GM19193 (cell line): ENCODE measurements around the gene RIN3.

Source experiments
- POLR2A ChIP-seq: IDR thresholded peaks from 4 replicates; pipeline ENCODE4 v1.6.1; 2011; ENCODE audit not compliant: insufficient read depth, insufficient read length; ENCODE audit errors: extremely low read depth

The RIN3 gene

DNA sequence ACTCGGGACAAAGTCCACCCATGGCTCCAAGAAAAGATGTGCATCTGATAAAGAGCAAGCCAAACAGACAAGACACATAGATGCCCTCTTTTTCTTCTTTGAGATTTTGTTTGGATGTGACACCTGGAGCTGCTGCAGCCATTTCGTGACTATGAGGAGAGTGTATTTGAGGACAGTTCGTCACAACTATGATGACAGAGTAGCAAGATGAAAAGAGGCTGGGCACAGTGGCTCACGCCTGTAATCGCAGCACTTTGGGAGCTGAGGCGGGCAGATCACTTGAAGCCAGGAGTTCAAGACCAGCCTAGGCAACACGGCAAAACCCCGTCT lies 213.3 kb downstream of the RIN3 start:
- no peak for TF ChIP-seq POLR2A

- no peak for TF ChIP-seq POLR2A
Observed at GRCh38 chr14:92728759-92729364, 215.3 kb downstream of the RIN3 start.

- TF ChIP-seq POLR2A, result no peak
Observed at GRCh38 chr14:92729634-92730358, 216.2 kb downstream of the RIN3 start.

GRCh38 chr14:92731622-92732115 lies 218.1 kb downstream of the RIN3 start:
- TF ChIP-seq POLR2A, result no peak

- TF ChIP-seq POLR2A, result no peak
Observed at GRCh38 chr14:92733007-92733406, 219.4 kb downstream of the RIN3 start.

GRCh38 chr14:92734618-92735017 lies 221.0 kb downstream of the RIN3 start:
- TF ChIP-seq POLR2A, result no peak

GRCh38 chr14:92735344-92735743 lies 221.8 kb downstream of the RIN3 start:
- TF ChIP-seq POLR2A, result no peak

DNA sequence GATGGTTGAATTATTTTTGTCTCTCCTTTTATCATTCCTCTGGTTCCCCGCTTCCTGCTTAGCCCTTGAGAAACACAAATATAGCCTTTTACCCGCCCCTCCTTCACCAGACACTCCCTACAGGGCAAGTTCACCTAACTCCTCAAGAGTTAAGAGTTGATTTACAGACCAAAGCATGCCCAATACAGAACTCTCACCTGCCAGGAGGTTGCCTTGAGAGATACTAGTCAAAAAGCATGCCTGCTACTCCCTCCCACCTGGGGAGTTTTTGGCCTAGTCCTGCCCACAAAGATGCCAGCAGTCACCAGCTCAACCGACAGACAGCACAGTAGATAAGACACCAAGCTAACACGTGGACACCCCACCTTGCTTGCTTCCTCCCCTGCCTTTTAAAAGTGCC lies 223.6 kb downstream of the RIN3 start:
- TF ChIP-seq POLR2A, result no peak

DNA sequence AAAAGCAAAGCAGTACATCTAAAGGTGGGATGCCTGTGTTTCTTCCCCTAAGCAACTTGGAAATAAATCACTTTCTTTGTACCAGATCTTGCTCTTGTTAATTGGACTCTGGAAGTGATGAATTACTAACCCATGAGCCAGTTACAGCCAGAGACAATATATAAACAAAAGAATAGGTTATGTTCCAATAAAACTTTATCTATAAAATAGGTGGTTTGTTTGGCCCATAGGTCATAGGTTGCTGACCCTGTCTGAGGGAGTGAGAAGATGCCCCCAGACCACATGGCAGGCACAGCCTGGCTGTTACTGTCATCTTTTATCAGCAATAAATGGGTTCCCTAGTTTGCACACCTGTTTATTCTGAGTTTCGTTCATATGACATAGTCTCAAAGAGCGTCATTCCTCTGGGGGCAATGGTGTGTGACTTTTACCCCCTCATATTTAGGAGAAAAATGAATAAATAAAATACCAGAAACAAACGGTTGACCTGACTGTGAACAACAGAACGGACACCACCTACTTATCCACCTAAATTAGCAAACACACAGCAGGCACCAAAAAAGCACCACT lies 224.1 kb downstream of the RIN3 start:
- no peak for TF ChIP-seq POLR2A
